Middle frontal gyrus (tissue), 1 donor: ENCODE measurements around the gene CCBE1.

ENCODE experiments used
- DNase-seq: peaks from one replicate; pipeline ENCODE4 v3.0.0-alpha.2; 2015; ENCODE audit warnings: low spot score; ENCODE audit errors: extremely low spot score

CCBE1 gene

GRCh38 chr18:59571902-59572301 is 125.3 kb downstream of the CCBE1 start:
- DNase-seq, result no peak

DNA sequence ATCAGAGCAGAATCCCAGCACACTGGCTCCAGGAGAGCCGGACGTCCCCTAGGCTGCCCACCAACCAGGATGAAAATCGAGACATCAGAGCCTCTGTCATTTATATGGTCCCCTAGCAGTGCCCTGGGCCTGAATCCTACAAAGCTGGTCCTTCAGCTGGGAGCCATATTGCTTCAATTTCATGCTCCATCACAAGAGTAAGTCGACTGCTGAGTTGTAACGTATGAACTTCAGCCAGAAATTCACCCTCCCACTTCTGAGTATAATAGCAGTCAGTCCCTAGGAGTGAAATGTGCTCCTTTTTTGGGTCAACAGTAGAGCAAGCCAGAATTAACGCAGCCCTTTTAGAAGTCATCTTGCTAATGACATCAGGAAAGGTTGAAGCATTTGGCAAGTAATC is 126.4 kb downstream of the CCBE1 start:
- DNase-seq, result no peak

DNA sequence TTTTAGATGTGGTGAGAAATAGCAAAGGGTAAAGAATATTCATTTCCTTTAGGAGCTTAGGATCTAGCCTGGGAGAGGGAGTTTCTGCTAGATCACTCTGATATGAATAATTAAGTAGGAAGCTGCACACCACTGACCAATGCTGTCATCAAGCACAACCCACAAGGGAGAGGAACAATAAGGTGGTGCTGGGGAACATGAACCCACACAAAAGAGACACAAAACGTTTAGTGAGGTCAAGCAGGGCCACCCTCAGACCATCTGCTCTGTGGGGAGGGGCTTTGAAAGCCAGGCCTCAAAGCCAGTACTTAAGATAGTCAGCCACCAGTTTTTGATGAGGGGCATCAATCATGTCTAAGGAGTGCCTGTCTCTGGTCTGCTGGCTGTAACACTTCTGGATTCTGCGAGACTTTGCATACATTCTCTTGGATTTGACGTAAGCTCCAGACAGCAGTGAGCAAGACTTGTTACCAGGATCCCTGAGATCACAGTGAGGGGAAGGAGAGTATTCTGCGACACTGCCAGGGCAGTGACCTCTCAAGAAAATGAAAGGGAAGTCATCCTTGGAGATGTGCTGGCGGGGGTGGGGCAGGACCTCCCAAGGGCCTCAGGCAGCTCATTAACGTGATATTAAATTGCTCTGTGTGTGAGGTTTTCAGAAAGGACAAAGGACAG is 127.0 kb downstream of the CCBE1 start:
- no peak for DNase-seq

DNA sequence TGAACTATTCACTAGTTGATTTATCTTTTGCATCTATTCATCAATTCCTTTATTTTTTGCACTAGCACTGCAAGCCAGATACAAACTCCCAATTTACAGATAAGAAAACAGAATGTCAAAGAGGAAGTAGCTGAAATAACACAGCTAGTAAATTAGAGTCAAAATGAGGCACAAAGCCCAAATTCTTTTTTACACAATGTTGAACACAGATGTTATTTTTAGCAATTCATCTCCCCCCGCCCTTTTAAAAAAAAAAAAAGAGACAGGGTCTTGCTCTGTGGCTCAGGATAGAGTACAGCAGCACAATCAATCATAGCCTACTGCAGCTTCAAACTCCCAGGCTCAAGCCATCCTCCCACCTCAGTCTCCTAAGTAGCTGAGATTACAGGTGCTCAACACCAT is 127.8 kb downstream of the CCBE1 start:
- no peak for DNase-seq

- no peak for DNase-seq
Measured at GRCh38 chr18:59567431-59567830, 129.8 kb downstream of the CCBE1 start.

- DNase-seq, result no peak
Measured at GRCh38 chr18:59566533-59566971, 130.7 kb downstream of the CCBE1 start.

DNA sequence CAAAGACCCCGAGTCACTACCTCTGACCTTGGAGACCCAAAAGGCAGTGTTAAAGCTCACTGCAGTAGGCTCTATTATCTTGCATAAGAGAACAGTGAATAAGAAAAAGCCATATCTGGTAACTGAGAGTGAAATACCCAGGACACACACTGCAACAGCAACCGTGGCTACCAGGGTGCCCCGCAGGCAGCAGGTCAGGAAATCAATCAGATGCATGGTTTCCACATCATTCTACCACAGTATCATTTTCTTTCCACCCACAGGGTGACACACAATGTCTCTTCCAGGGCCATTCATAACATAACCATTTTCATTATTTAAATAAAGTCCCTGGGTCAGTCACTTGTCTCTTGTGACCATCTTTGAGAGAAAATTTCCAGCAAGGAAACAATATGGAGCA is 131.3 kb downstream of the CCBE1 start:
- DNase-seq, result no peak

DNA sequence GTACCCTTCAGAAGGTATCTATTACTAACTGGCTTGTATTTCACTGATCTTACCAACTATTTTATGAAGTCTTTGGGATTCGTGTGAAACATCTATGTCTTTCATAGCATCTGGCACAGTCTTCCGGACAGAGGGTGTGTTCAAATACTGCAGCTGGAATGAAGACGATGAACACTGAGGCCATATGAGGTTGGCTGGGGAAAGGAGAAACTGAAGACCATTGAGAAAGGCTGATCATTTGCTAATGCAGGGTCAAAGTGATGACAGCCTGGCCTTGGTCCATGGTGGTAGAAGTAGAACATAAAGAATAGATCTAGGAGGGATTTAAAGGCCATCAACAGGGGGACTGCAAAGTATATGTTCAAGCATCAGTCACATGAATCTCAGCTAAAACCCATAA is 132.7 kb downstream of the CCBE1 start:
- DNase-seq, result no peak

GRCh38 chr18:59563176-59563785 is 133.9 kb downstream of the CCBE1 start:
- DNase-seq, result no peak

- no peak for DNase-seq
Measured at GRCh38 chr18:59562751-59563150, 134.5 kb downstream of the CCBE1 start.

- no peak for DNase-seq
Measured at GRCh38 chr18:59561612-59562011, 135.6 kb downstream of the CCBE1 start.

DNA sequence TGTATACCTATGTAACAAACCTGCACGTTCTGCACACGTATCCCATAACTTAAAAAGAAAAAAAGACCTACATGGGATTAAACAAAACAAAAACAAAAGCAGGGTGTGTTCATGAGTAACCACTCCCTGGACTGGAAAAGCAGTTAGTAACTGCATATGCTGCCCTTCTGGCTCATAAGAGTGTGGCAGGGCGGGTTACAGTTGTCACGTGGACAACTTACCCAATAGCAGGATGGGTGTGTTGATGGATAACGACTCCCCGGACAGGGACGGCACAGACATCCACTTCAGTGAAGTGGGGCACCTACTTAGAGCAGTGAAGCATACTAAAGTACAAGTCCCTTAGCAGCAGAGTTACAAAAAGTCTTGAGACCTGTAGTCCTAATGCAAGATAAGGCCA is 136.7 kb downstream of the CCBE1 start:
- no peak for DNase-seq

DNA sequence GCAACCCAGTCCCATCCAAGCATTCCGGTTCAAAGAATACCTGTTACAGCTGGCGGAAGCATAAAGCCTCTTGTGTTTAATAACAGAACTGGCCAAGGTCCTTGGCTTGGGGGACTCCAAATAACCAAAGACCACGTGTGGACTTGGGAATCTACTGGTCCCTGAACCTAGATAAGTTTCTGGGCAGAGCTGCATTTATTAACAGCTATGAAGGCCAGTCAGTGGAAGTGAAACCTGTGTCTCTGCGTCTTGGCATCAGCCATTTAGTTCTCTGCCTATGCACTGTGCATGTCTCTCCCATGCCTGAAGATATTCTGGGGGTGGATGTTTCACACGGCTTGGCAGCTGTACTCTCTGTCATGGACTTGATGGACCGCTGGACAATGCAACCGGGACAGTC is 137.7 kb downstream of the CCBE1 start:
- DNase-seq, result no peak

DNA sequence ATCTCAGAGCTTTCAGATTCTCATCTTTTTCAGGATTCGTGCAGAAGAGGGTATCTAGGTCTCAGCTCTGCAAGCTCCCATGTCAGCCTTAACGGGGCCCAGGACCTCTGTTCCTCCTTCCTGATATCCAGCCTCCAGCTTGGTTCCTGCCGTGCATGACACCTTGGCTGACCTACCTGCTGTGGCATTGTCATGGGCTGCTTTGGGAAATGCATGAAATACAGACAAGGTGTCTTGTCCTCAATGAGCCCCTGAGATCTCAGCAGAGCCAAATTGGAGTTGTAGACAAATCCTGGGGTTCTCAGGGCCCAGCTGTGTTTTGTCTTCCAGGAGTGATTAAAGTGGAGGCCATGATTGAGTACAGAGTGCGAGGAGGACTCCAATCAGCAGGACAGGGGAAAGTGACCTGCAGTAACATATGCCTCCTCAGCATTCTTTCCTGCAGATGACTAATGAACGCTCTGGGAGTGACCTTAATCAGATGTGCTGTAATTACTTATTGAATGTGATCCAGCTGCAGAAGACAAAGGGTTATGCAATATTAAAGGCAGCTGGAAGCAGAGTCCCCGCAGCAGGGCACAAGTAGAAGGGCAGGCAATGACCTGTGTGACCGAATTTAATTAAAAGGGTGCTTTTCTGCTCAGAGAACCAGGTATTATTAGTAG is 141.1 kb downstream of the CCBE1 start:
- no peak for DNase-seq

- no peak for DNase-seq
Measured at GRCh38 chr18:59554796-59555335, 142.4 kb downstream of the CCBE1 start.

- no peak for DNase-seq
Measured at GRCh38 chr18:59553273-59553870, 143.9 kb downstream of the CCBE1 start.

- DNase-seq, result no peak
Measured at GRCh38 chr18:59551902-59552635, 145.2 kb downstream of the CCBE1 start.

DNA sequence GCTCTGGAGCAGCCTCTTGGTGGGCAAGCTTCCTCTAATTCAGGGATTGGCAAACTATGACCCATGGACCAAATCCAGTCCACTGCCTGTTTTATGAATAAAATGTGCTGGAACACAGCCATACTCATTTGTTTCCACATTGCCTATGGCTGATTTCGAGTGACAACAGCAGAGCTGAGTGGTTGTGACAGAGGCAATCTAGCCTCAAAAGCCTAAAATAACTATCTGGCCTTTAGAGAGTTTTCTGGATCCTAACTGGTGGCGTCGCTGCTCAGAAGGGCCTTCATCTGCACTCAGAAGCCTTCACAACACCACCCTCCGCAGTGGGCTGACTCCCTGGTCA is 147.1 kb downstream of the CCBE1 start:
- no peak for DNase-seq

- no peak for DNase-seq
Measured at GRCh38 chr18:59549503-59550173, 147.6 kb downstream of the CCBE1 start.

DNA sequence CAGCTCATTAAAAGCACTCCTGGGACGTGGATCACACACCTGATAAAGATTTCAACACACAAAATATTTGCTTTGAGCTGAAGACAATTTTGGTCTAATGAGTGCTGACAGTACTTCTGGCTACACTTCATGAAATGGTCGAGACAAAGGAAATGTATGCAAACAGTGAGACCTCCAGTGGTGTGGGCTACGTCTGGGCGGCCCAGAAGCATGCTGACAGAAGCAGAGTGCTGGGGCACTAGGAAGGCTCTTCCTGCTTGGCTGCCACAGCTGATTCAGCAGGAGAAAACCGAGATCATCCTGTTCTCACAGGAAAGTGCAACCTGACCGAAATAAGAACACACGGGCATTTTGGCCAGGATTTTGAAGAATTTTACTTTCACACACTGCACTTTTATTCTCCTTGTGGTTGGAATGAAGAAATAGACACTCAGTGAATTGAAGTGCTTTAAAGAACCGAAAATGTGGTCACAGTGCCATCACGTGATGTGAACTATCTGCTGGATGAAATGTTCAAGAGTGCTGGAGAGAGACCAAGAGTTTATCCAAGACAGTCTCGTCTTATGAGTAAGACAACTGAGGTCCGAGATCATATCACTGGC is 149.5 kb downstream of the CCBE1 start:
- DNase-seq, result no peak

- DNase-seq, result no peak
Measured at GRCh38 chr18:59546188-59546587, 151.0 kb downstream of the CCBE1 start.
